Gastroesophageal sphincter (tissue), 4 donors: ENCODE results near the gene PTP4A2. TPM values are rescaled to one million over a fixed set of nuclear protein-coding genes. Genes with fewer than 3 reads are reported as not detected.

Source experiments
- ATAC-seq: fragments of 150-250 bp; one replicate; pipeline ENCODE4 v1.9.1; 2016; ENCODE audit warnings: mild to moderate bottlenecking, moderate library complexity
- H3K27ac ChIP-seq, 4 donors: fragments of 200-600 bp; sonication (generic) in 3 of 4; 1 replicate in 3 of 4; 2 replicates in 1 of 4; pipeline ENCODE4 v1.5.1; 2016 to 2019
- H3K27me3 ChIP-seq: fragments of 200-600 bp; sonication (generic); one replicate; pipeline ENCODE4 v1.5.1; 2019
- H3K36me3 ChIP-seq, 2 donors: fragments of 200-600 bp; sonication (generic); one replicate each; pipeline ENCODE4 v1.5.1; 2019; ENCODE audit warnings: control low read depth in 1 of 2
- H3K4me1 ChIP-seq, 3 donors: fragments of 200-600 bp; sonication (generic); 1 replicate in 2 of 3; 2 replicates in 1 of 3; pipeline ENCODE4 v1.5.1; 2016 to 2019; ENCODE audit warnings: control low read depth in 2 of 3
- H3K4me3 ChIP-seq, 2 donors: fragments of 200-600 bp; sonication (generic); one replicate each; pipeline ENCODE4 v1.5.1; 2019; ENCODE audit warnings: mild to moderate bottlenecking in 1 of 2, moderate library complexity in 1 of 2
- H3K9me3 ChIP-seq, 3 donors: fragments of 200-600 bp; sonication (generic); one replicate each; pipeline ENCODE4 v1.5.1; 2017 to 2019; ENCODE audit warnings: control low read depth in 2 of 3
- EP300 ChIP-seq: sonication (generic); formaldehyde crosslinking; IDR thresholded peaks from one replicate; pipeline ENCODE4 v1.6.1; 2017; ENCODE audit warnings: antibody characterized with exemption, mild to moderate bottlenecking
- POLR2A ChIP-seq, 2 donors: fragments of 450-650 bp; IDR thresholded peaks; one replicate each; pipeline ENCODE4 v1.6.1; 2017; ENCODE audit warnings: antibody characterized with exemption in 2 of 2, mild to moderate bottlenecking in 2 of 2, moderate library complexity in 1 of 2
- POLR2AphosphoS5 ChIP-seq: sonication (generic); formaldehyde crosslinking; IDR thresholded peaks from one replicate; pipeline ENCODE4 v1.6.1; 2017; ENCODE audit warnings: antibody characterized with exemption
- whole genome bisulfite sequencing, 2 donors: methylation state at CpG; one replicate each; pipeline ENCODE4 v1.1.5; 2018; ENCODE audit warnings: low coverage in 1 of 2; 5-methylcytosine and 5-hydroxymethylcytosine counted together
- total RNA-seq, 4 donors: library from RNA; depleted of rRNA; stranded (reverse); fragments of >200 nt; gene quantifications; one replicate each; pipeline ENCODE4 v1.1.0, GENCODE V29; 2016
- TF ChIP-seq, protein P1 (sequence below), 4 experiments: fragments of 200-600 bp in 2 of 4; fragments of 450-650 bp in 2 of 4; sonication (generic) in 1 of 4; IDR thresholded peaks; one replicate each; pipeline ENCODE4 v1.5.1; 2017 to 2019; ENCODE audit warnings: antibody characterized with exemption in 4 of 4, mild to moderate bottlenecking in 2 of 4, moderate library complexity in 2 of 4

The PTP4A2 gene
- total RNA-seq, 4 donors from 2014 or later: 203 to 273 (median 250) TPM

- ATAC-seq: no peak
- H3K27me3 ChIP-seq: no peaks in the 10 kb centered on the region
- WGBS, 2 donors: 63 to 68% methylated on average over 8 of the region's 8 CpGs
- no peaks in the 10 kb centered on the region for H3K9me3 ChIP-seq
- H3K27ac ChIP-seq: peak overlapping the region in 3 of 4 donors; percentile 96 to 99 (median 98)
- H3K4me1 ChIP-seq: peaks cover 0 to 77% (median 36%) of the 10 kb centered on the region in 3 donors
- H3K4me3 ChIP-seq: peak overlapping the region; percentile 80 to 86
- H3K36me3 ChIP-seq: no peaks in the 10 kb centered on the region
- TF ChIP-seq POLR2A (IDR thresholded peaks at IDR 0.05) (no peak), EP300 (no peak), POLR2AphosphoS5 (no peak)
- TF ChIP-seq, protein P1, sequence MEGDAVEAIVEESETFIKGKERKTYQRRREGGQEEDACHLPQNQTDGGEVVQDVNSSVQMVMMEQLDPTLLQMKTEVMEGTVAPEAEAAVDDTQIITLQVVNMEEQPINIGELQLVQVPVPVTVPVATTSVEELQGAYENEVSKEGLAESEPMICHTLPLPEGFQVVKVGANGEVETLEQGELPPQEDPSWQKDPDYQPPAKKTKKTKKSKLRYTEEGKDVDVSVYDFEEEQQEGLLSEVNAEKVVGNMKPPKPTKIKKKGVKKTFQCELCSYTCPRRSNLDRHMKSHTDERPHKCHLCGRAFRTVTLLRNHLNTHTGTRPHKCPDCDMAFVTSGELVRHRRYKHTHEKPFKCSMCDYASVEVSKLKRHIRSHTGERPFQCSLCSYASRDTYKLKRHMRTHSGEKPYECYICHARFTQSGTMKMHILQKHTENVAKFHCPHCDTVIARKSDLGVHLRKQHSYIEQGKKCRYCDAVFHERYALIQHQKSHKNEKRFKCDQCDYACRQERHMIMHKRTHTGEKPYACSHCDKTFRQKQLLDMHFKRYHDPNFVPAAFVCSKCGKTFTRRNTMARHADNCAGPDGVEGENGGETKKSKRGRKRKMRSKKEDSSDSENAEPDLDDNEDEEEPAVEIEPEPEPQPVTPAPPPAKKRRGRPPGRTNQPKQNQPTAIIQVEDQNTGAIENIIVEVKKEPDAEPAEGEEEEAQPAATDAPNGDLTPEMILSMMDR (IDR thresholded peaks at IDR 0.05): no peak
Observed at GRCh38 chr1:31936278-31936980, 1.7 kb downstream of the PTP4A2 start.

GRCh38 chr1:31934706-31935629 lies 3.2 kb downstream of the PTP4A2 start:
- Histone ChIP-seq H3K4me1 (peaks cover 7 to 88% (median 43%) of the 10 kb centered on the region in 3 donors), H3K27ac (peak overlapping the region; percentile 48 to 98 (median 86)), H3K4me3 (peak overlapping the region in 1 of 2 donors; percentile 18), H3K27me3 (no peaks in the 10 kb centered on the region), H3K9me3 (no peaks in the 10 kb centered on the region), H3K36me3 (no peaks in the 10 kb centered on the region)
- TF ChIP-seq, protein P1 (IDR thresholded peaks at IDR 0.05): no peak
- TF ChIP-seq POLR2A (IDR thresholded peaks at IDR 0.05) (no peak), POLR2AphosphoS5 (no peak), EP300 (no peak)
- WGBS, 2 donors: 5 to 8% methylated on average over 8 of the region's 8 CpGs
- no peak for ATAC-seq

DNA sequence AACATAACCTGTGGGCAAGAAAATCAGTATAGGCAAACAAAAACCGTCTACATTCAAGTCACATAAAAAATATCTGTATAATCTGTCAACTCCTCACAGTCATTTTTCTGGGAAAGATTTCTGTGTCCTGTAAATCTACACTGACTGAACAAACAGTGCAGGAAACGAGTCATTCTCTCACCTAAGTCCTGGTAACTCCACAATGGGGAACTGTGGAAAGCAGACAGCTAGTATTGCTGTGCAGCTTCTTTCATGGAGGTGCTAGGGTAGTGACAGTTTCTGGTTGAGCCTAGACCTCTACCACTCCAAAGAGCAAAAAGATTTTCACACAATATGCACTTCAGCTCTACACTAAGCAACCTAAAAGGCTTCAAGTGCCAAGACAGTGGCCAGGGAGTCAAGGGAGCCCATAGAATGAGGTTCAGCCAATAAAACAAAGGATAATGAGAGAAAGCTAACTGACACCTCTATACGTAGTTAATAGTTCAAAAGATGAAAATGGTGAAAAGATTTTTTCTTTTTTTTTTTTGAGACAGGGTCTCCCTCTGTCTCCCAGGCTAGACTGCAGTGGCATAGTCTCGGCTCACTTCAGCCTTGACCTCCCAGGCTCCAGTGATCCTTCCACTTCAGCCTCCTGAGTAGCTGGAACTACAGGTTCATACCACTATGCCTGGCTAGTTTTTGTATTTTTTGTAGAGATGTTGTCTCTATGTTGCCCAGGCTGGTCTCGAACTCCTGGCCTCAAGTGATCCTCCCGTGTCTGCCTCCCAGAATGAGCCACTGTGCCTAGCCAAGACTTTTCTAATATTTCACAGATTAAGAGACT lies 5.5 kb downstream of the PTP4A2 start:
- Histone ChIP-seq H3K4me1 (peaks cover 7 to 95% (median 43%) of the 10 kb centered on the region in 3 donors), H3K27ac (peak overlapping the region in 3 of 4 donors; percentile 38 to 61 (median 48)), H3K9me3 (no peaks in the 10 kb centered on the region), H3K27me3 (no peaks in the 10 kb centered on the region), H3K36me3 (no peaks in the 10 kb centered on the region), H3K4me3 (no peak overlapping the region)
- WGBS, 2 donors: 46 to 53% methylated on average over 5 to 6 of the region's 6 CpGs
- no peak for ATAC-seq
- TF ChIP-seq POLR2AphosphoS5 (no peak), POLR2A (IDR thresholded peaks at IDR 0.05) (no peak), EP300 (no peak)
- TF ChIP-seq, protein P1 (IDR thresholded peaks at IDR 0.05): no peak

GRCh38 chr1:31931593-31932225 lies 6.5 kb downstream of the PTP4A2 start:
- no peak for ATAC-seq
- Histone ChIP-seq H3K4me1 (peaks cover 15 to 100% (median 43%) of the 10 kb centered on the region in 3 donors), H3K4me3 (no peak overlapping the region)

More at GRCh38 chr1:31931593-31932225, 6.5 kb downstream of the PTP4A2 start:
- TF ChIP-seq, protein P1 (IDR thresholded peaks at IDR 0.05): no peak
- TF ChIP-seq EP300 (no peak), POLR2AphosphoS5 (no peak), POLR2A (IDR thresholded peaks at IDR 0.05) (no peak)
- Histone ChIP-seq H3K27ac (peak overlapping the region; percentile 5 to 61 (median 27)), H3K9me3 (no peaks in the 10 kb centered on the region), H3K27me3 (no peaks in the 10 kb centered on the region), H3K36me3 (no peaks in the 10 kb centered on the region)
- WGBS, 2 donors: 17 to 31% methylated on average over 2 of the region's 2 CpGs
